Activated T-cell treated with anti-CD3 and anti-CD28 coated beads, Interleukin-2, amount 50 U/mL, for 24 hours (primary cell): ENCODE results near the gene SETD5.

Experiments
- DNase-seq: peaks from one replicate; pipeline ENCODE4 v3.0.0-alpha.2; 2020
- H3K27ac Mint-ChIP-seq: 2 replicates; pipeline ENCODE4 v1.8.0; 2020; ENCODE audit warnings: mild to moderate bottlenecking, mixed read lengths
- H3K27me3 Mint-ChIP-seq: 2 replicates; pipeline ENCODE4 v1.8.0; 2020; ENCODE audit warnings: mixed read lengths
- H3K36me3 Mint-ChIP-seq: 2 replicates; pipeline ENCODE4 v1.8.0; 2020; ENCODE audit warnings: low read depth, mixed read lengths
- H3K4me1 Mint-ChIP-seq: 2 replicates; pipeline ENCODE4 v1.8.0; 2020; ENCODE audit warnings: low read depth, mixed read lengths
- H3K4me3 Mint-ChIP-seq: 2 replicates; pipeline ENCODE4 v1.8.0; 2020; ENCODE audit warnings: mild to moderate bottlenecking, moderate library complexity, mixed read lengths
- H3K9me3 Mint-ChIP-seq: 2 replicates; pipeline ENCODE4 v1.8.0; 2020; ENCODE audit warnings: mixed read lengths

SETD5 gene

DNA sequence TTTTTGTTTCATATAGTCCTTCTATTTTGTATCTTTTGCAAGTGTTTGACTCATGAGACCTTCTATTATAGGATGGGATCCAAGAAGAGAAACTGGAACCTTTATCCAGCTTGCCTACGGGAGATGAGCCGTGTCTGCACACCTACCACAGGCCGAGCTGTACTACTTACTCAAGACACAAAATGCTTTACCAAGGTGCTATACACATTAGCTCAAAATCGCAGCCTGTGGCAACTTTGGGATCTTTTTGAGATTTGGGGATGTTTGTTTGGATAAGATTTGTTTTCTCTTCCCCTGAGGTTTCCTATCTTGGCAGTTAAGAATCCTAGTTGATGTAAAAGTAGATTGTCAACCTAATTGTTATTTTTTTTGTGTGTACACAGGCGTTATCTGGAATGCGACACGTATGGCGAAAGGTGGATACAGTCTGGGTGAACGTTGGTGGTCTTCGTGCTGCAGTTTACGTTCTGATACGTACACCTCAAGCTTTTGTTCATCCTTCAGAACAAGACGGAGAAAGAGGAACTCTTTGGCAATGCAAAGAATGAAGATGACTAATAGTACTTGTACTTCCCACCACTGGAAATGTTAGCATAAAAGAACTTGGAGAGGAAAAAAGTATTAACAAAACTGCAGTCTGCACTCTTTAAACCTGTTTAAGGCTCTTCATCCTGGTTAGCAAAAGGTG lies 13.1 kb upstream of the SETD5 start:
- Mint-ChIP-seq H3K36me3 (peaks cover 93% of the 10 kb centered on the region), H3K9me3 (no peaks in the 10 kb centered on the region), H3K4me1 (peaks cover 24% of the 10 kb centered on the region), H3K4me3 (no peak overlapping the region), H3K27me3 (no peaks in the 10 kb centered on the region), H3K27ac (peak overlapping the region; percentile 71)
- no peak for DNase-seq

DNA sequence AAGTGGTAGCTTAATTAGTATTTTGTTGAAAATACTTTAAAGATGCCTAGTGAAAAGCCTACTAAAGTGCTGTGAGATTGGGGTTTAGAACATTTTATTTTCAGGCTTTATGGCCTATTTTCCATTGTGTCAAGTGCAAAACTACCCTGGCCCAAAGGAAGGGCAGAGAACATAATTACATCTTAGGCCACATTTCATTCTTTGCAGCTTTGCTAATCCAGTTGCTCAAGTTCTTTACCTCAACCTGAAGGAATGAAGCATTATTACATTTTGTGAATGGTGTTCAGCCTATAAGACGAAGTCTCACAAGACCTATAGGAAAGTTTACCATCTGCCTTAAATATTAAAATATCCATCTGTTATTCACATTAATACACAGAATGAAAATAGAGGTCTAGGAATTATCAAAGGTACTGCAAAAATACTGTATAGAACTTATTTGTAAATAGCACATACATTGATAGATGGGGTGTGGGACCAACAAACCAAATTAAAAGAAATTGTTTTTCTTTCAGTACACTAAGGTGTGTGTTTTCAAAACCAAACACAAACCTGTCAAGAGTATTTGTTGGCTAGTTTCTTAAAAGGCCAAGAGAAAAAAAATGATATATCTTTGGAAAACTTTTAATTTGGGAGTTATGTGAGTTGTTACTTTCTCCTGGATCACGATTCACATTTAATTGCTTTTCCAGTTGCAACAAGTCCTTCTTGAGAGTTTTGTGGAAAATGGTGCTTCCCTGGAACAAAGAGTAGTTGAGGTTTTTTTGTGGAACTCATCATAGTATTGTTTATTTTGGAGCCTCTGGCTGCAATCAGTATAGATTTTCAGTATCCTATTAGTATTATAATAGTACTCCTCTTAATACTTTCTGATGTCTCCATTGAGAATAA lies 12.0 kb upstream of the SETD5 start:
- Mint-ChIP-seq H3K27ac (peak overlapping the region; percentile 71), H3K4me1 (peaks cover 31% of the 10 kb centered on the region), H3K36me3 (peaks cover 92% of the 10 kb centered on the region), H3K27me3 (no peaks in the 10 kb centered on the region), H3K9me3 (no peaks in the 10 kb centered on the region), H3K4me3 (no peak overlapping the region)
- no peak for DNase-seq

DNA sequence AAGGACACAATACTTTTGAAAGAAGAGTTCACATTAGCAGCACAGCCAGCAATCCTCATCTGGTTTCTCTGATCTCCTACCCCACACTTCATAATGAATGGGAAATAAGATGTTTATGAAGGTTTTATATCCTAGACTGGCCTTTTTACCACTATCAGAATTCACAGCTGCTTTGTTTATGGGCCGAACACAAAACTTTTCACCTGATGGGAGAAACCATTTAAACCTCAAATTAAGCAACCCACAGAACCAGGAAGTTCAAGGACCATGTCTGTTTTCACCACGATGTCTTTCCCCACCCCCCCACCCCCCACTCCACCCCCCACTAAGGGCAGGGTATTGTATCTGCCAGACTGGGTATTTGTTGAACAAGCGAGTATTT lies 11.3 kb upstream of the SETD5 start:
- H3K9me3 Mint-ChIP-seq, result no peaks in the 10 kb centered on the region

DNA sequence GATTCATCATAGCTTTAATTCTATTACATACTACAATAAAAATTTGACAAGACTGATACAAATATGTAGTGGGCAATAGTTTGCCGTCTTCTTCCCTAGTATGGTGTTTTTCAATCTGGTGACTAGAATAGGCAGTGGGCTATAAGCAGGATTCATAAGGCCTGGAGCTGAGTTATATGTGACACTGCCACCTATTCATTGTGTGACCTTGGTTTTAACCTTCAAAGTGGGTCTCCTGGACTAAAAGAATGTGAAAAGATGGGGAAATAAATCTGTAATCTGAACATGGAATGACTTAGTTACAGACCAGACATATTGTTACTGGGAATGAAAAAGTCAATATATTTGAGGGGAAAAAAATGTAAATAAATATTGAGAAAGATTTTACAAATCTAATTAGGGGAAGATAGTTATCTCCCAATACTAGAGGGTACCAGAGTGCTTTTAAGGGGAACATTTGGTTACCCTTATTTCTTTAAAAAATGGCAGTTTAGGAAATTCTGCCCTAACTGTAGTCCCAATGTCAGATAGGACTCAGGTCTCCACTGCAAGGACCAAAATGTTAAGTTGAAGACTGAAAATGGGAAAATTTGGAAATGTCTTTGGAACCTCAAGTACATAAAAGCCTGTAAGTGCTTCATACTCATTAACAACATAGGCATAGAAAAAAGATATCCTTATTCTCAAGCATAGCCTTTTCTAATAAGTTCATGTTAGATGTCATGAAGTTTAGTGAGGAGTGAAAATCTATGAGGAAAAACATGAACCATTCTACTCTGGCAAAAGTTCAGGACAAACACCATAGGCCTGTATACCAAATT lies 10.7 kb upstream of the SETD5 start:
- Mint-ChIP-seq H3K27ac (peak overlapping the region; percentile 81), H3K4me1 (peaks cover 44% of the 10 kb centered on the region), H3K9me3 (no peaks in the 10 kb centered on the region), H3K36me3 (peaks cover 96% of the 10 kb centered on the region), H3K4me3 (no peak overlapping the region), H3K27me3 (no peaks in the 10 kb centered on the region)
- no peak for DNase-seq

More for the DNA sequence above, 11.3 kb upstream of the SETD5 start:
- no peak for DNase-seq
- Mint-ChIP-seq H3K4me3 (no peak overlapping the region), H3K4me1 (peaks cover 37% of the 10 kb centered on the region), H3K27ac (peak overlapping the region; percentile 33), H3K36me3 (peaks cover 93% of the 10 kb centered on the region), H3K27me3 (no peaks in the 10 kb centered on the region)

DNA sequence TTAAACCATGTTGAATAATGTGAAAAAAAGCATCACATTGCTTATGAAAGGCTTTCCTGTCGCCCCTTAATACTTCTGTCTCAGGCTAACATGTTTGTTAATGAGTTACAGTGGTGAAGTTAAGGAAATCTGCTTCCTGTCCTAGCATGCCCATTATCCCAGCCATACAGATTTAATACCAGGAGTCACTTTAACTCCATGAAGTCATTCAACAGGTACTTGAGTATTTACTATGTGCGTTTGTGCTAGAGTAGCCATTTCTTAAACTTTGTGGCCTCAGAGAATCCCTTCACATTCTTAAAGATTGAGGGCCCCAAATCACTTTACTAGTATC lies 10.1 kb upstream of the SETD5 start:
- Mint-ChIP-seq H3K4me3 (no peak overlapping the region), H3K9me3 (no peaks in the 10 kb centered on the region), H3K36me3 (peaks cover 98% of the 10 kb centered on the region), H3K4me1 (peaks cover 49% of the 10 kb centered on the region), H3K27ac (peak overlapping the region; percentile 73), H3K27me3 (no peaks in the 10 kb centered on the region)
- DNase-seq, result no peak

DNA sequence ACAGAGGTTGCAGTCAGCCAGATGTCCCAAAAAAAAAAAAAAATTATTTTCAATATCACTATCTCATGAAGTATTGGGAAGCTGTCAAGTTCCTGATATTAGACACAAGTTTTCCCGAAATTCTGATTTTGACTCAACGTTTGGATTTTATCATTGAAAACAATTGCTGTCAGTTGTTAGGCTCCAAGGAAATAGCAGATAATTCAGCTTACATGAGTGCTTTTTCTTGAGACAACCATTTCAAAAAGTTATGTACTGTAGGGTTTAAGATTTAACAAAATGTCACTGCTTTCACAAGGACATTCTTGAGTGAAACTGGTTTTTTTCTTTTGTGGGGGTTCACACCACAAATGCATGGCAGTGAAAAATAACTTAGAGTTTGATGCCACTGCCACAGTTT lies 9.3 kb upstream of the SETD5 start:
- Mint-ChIP-seq H3K36me3 (peaks cover 98% of the 10 kb centered on the region), H3K9me3 (no peaks in the 10 kb centered on the region)

DNA sequence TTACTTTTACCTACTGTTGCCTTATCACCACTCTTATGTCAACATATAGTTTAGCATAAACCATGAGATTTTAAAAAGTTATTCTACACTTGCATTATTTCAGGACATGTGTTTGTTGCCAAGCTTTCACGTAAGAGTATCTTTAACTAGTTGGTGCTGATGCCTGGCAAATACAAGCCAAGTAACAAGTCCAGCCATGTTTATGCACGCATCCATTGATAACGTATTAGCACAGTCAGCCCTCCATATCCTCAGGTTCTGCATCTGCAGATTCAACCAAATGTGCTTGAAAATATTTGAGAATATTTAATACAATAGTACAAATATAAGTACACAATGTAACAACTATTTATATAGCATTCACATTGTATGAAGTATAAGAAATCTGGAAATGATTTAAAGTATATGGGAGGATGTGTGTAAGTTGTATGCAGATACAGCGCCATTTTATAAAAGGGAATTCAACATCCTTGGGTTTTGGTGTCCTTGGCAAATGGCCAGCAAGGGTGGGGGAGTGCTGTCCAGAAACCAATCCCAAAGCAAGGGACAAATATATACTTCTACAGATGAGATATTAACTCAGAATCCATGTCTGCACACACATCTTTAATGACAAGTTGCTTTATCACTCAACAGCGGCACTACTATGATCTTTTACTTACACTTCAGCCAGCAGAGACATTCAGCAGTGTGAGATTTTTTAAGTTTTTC lies 8.7 kb upstream of the SETD5 start:
- H3K9me3 Mint-ChIP-seq, result no peaks in the 10 kb centered on the region
- peaks cover 98% of the 10 kb centered on the region for H3K36me3 Mint-ChIP-seq
- H3K4me3 Mint-ChIP-seq, result no peak overlapping the region
- H3K4me1 Mint-ChIP-seq, result peaks cover 60% of the 10 kb centered on the region
- no peak for DNase-seq
- H3K27me3 Mint-ChIP-seq, result no peaks in the 10 kb centered on the region
- peak overlapping the region; percentile 61 for H3K27ac Mint-ChIP-seq

More for the DNA sequence above, 9.3 kb upstream of the SETD5 start:
- Mint-ChIP-seq H3K27ac (no peak overlapping the region), H3K4me1 (peaks cover 55% of the 10 kb centered on the region), H3K4me3 (no peak overlapping the region), H3K27me3 (no peaks in the 10 kb centered on the region)
- DNase-seq, result no peak

DNA sequence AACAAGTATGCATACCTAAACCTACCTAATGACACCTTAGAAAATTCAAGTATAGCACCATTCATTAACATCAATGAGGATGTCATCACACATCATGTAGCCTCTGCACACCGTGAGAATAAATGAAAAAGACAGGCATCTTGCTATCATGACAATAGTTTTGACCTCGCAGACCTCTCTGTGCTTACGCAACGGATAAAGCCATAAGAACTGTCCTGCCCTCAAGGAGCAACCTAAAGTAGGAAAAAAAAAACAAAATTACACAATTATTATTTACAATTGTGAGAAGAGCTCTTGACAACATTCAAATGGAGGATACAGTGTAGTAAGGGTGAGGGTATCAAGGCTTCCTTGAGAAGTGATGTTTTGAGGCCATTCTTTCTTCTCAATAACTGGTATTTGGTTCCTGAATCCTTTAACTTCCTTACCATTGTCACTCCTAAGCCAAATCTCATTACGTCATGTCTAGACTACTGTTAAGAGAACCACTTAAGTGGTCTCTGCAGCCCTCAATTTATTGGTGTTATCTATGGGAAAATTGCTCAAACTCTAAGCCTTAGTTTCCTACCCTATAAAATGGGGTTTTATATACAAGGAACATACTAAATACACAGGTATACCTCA lies 7.0 kb upstream of the SETD5 start:
- H3K36me3 Mint-ChIP-seq, result peaks cover 98% of the 10 kb centered on the region
- H3K4me1 Mint-ChIP-seq, result peaks cover 73% of the 10 kb centered on the region

DNA sequence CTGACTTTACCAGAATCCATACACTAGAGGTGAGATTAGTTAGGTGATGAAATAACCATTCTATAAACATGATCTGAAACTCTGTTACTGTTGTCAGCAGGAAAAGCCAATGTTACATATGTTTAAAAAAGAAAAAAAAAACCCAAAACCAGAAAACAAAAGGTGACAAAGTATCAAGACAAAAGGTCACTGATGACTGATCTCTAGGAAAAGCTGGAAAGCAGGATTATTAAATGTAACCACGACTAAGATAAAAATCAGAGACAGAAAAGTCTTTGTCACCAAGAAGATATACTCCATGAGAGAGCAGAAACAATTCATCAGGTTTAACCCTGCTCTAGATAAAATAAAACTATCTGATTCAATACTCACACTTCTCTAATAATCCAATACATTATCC lies 5.4 kb upstream of the SETD5 start:
- H3K4me1 Mint-ChIP-seq, result peaks cover 74% of the 10 kb centered on the region
- H3K9me3 Mint-ChIP-seq, result no peaks in the 10 kb centered on the region
- H3K27ac Mint-ChIP-seq, result peak overlapping the region; percentile 82
- H3K36me3 Mint-ChIP-seq, result peaks cover 91% of the 10 kb centered on the region
- peak overlapping the region; percentile 27 for H3K4me3 Mint-ChIP-seq
- DNase-seq, result no peak
- no peaks in the 10 kb centered on the region for H3K27me3 Mint-ChIP-seq

More for the DNA sequence above, 7.0 kb upstream of the SETD5 start:
- DNase-seq, result no peak
- no peaks in the 10 kb centered on the region for H3K9me3 Mint-ChIP-seq
- H3K27ac Mint-ChIP-seq, result peak overlapping the region; percentile 82
- no peak overlapping the region for H3K4me3 Mint-ChIP-seq
- H3K27me3 Mint-ChIP-seq, result no peaks in the 10 kb centered on the region

DNA sequence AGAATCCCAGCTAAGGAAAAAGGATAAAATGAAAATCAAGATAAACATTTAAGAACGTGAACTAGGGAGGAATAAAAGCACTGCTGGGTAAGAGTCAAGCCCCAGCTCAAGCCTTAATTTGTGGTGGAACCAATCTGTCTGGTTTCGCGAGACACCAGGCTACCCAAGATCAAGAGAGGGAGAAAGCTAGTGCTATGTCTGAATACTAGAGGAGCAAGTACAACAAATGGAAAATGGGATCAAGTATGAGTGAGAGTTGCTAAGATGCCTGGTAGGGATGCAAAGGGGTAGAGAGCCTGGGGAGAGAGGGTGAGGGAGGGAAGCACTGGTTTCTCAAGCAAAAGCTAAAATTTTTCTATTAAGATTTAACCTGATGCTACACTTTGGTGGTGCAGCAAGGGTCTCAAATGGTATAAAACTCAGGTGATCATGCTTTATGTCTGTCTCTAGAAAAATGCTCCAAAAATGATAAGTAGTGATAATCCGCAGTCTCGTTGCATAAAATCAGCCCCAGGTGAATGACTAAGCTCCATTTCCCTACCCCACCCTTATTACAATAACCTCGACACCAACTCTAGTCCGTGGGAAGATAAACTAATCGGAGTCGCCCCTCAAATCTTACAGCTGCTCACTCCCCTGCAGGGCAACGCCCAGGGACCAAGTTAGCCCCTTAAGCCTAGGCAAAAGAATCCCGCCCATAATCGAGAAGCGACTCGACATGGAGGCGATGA lies 1.7 kb upstream of the SETD5 start:
- peak overlapping the region; percentile 96 for H3K27ac Mint-ChIP-seq
- H3K4me1 Mint-ChIP-seq, result peaks cover 67% of the 10 kb centered on the region
- DNase-seq, result no peak
- peak overlapping the region; percentile 88 for H3K4me3 Mint-ChIP-seq
- no peaks in the 10 kb centered on the region for H3K9me3 Mint-ChIP-seq
- no peaks in the 10 kb centered on the region for H3K27me3 Mint-ChIP-seq
- H3K36me3 Mint-ChIP-seq, result peaks cover 82% of the 10 kb centered on the region

DNA sequence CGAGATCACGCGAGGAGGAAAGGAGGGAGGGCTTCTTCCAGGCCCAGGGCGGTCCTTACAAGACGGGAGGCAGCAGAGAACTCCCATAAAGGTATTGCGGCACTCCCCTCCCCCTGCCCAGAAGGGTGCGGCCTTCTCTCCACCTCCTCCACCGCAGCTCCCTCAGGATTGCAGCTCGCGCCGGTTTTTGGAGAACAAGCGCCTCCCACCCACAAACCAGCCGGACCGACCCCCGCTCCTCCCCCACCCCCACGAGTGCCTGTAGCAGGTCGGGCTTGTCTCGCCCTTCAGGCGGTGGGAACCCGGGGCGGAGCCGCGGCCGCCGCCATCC lies 1.1 kb upstream of the SETD5 start:
- peak overlapping the region; percentile 88 for H3K4me3 Mint-ChIP-seq
- H3K4me1 Mint-ChIP-seq, result peaks cover 67% of the 10 kb centered on the region
- H3K9me3 Mint-ChIP-seq, result no peaks in the 10 kb centered on the region
- peak overlapping the region; percentile 96 for H3K27ac Mint-ChIP-seq
- no peaks in the 10 kb centered on the region for H3K27me3 Mint-ChIP-seq
- peaks cover 81% of the 10 kb centered on the region for H3K36me3 Mint-ChIP-seq
- no peak for DNase-seq

DNA sequence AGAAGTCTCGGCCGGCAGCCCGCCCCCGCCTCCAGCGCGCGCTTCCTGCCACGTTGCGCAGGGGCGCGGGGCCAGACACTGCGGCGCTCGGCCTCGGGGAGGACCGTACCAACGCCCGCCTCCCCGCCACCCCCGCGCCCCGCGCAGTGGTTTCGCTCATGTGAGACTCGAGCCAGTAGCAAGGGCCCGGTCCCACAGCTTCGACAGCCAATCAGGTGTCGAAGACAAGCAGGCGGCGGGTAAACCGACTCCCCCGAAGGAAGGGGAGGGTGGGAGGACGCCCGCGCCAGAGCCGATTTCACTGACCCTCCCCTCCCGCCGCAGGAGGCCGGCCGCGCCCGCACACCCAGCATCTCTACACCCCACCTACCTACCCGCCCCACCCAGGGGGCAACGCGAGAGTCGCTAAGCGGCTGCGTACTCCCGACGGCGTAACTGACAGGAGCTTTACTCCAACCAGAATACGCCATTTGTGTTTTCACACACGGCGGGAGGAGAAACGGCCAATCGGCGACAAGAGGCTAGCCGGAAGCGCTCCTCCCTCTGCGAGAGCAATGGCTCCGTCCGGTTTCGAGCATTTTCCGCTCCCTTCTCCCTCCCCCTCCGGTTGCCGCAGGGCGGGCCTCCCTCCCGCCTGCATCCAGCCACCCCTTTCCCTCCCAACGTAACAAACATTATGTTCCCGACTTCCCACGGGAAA lies 633 bp upstream of the SETD5 start:
- Mint-ChIP-seq H3K4me3 (peak overlapping the region; percentile 88), H3K36me3 (peaks cover 78% of the 10 kb centered on the region), H3K27me3 (no peaks in the 10 kb centered on the region), H3K9me3 (no peaks in the 10 kb centered on the region), H3K27ac (peak overlapping the region; percentile 98), H3K4me1 (peaks cover 66% of the 10 kb centered on the region)
- peak; percentile 99 for DNase-seq
